CD4-positive, alpha-beta T cell treated with Interleukin-21 for 1 hour (primary cell): ENCODE data around the gene CEMIP.
A peak's percentile ranks its signal among the peaks of the same experiment; 100 is the strongest.
"Not testable (repeated sequence)": the region's sequence is repeated elsewhere in the genome, so short reads cannot be mapped to it uniquely, and the experiment has no call there.

Experiments used
- DNase-seq: peaks from one replicate; pipeline ENCODE4 v3.0.0-alpha.2; 2020

The CEMIP gene

GRCh38 chr15:80957556-80957955 is 178.4 kb downstream of the CEMIP start:
- DNase-seq, result no peak

- no peak for DNase-seq
Observed at GRCh38 chr15:80957976-80958375, 178.8 kb downstream of the CEMIP start.

GRCh38 chr15:80958818-80959495 is 179.8 kb downstream of the CEMIP start:
- no peak for DNase-seq

DNA sequence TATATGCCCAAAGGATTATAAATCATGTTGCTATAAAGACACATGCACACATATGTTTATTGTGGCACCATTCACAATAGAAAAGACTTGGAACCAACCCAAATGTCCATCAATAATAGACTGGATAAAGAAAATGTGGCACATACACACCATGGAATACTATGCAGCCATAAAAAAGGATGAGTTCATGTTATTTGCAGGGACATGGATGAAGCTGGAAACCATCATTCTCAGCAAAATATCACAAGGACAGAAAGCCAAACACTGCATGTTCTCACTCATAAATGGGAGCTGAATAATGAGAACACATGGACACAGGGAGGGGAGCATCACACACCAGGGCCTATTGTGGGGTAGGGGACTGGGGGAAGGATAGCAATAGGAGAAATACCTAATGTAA is 186.3 kb downstream of the CEMIP start:
- DNase-seq, result not testable (repeated sequence)

GRCh38 chr15:80966431-80967197 is 187.4 kb downstream of the CEMIP start:
- DNase-seq, result no peak

GRCh38 chr15:80967451-80967850 is 188.3 kb downstream of the CEMIP start:
- no peak for DNase-seq

- no peak for DNase-seq
Observed at GRCh38 chr15:80967991-80968510, 188.9 kb downstream of the CEMIP start.

GRCh38 chr15:80969316-80969715 is 190.1 kb downstream of the CEMIP start:
- DNase-seq, result no peak

DNA sequence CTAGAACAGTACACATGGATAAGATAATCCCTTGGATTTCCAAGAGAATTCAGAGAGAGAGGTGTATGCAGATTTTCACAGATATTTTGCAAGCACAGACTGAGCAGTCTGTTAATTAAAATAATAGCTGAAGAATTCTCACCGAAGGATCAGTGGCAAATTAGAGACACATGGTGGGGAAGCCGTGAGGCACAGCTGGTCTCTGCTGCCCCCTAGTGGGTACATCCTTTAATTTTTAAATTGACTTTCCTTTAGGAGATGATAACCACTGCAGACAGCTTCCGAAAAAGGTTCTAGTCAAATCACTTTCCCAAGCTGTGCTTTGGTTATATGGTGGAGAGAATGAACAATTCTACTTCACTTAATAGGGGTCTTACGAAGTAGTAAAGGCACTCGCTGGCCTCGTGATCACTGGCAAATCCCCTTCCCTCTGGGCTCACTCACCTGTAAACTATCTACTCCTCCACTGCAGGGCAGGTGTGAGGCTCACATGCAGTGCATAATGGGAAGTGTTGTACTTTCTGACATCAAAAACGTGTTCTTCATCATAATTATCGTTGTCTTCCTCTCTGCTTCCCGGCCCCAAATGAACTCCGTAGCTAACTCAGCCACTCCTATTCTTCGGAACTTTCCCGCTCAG is 191.0 kb downstream of the CEMIP start:
- DNase-seq, result peak; percentile 70

GRCh38 chr15:80970658-80971057 is 191.5 kb downstream of the CEMIP start:
- DNase-seq, result no peak

GRCh38 chr15:80971143-80971542 is 192.0 kb downstream of the CEMIP start:
- DNase-seq, result no peak

DNA sequence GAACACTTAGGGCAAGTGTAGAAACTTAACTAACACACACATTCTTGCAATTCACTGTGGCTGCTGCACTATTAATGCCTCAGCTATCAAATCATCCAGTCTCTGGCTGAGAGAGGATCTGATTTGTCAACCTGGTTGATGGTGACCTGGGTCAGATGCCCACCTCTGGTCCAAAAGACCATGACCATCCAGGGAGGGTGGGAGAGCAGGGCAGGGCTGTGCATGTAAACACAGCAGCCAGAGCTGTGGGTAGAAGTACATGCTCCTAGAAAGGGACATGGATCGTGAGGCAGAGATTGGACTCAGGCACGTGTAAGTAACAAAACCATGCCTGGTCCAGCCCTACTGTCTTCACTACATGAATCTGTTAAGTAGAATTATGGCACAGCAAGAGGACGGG is 193.1 kb downstream of the CEMIP start:
- no peak for DNase-seq

- DNase-seq, result no peak
Observed at GRCh38 chr15:80974914-80975313, 195.7 kb downstream of the CEMIP start.

GRCh38 chr15:80976851-80977250 is 197.7 kb downstream of the CEMIP start:
- no peak for DNase-seq

DNA sequence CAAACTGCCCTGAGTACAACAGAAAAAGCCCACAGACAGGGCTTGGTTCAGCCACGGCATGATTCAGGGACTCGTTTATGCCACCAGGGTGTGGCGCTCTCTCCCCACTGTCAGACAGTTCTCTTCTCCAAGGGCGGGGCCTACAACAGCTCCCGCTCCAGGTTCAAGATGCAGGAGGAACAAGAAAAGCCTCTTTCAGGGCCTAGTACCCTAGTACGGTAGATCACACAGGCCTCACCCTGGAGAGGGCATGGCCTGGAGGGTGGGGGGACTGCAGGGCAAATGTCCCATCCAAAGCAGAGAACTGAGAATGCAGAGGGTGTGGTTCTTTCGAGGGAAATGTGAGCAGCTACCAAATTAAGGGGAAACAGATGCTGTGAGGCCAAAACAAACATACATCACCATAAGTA is 198.5 kb downstream of the CEMIP start:
- peak; percentile 47 for DNase-seq

DNA sequence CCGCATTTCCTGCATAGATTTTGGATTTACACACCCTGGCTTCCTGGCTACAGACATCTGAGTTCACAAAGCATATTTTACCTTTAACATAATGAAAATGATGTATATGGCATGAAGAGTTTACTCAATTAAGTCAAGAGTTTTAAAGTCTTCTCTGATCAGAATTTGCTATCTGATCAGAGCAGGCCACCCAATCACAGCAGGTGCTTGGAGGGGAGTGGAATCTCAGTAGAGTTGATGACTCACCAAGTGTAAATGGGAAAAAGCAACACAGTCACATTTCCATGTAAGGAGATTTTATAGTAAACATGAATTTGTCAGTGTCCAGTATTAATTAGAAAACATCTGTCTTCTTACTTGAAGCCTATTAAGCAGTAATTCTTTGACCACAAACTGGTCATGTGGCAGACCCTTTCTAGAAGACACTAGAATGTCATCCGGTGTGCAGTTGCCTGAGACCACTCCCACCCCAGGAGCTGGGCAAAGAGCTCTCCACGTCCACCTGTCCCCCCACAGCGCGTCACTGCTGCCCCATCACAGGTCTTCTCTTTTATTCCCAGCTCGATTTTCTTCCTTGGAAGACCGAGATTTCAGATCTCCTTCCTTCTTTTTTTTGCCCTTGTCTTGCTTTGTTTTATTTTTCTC is 199.6 kb downstream of the CEMIP start:
- DNase-seq, result no peak

GRCh38 chr15:80979538-80980200 is 200.5 kb downstream of the CEMIP start:
- no peak for DNase-seq

DNA sequence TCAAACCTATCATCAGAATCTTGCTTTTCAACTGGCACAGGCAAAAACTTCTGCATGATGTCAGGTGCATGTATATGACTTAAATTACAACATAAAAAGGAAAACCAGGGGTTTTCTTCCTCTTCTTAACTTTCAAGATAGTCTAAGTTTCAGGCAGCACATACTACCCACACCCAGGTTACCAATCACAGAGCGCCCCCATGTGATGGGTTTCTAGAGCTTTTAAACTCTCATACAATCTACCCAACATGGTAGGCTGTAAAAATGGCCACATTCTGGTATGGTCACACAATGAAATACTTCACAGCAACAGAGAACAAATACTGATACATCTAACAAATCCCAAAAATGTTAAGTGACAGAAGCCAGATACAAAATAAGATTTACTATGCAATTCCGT is 203.0 kb downstream of the CEMIP start:
- no peak for DNase-seq

DNA sequence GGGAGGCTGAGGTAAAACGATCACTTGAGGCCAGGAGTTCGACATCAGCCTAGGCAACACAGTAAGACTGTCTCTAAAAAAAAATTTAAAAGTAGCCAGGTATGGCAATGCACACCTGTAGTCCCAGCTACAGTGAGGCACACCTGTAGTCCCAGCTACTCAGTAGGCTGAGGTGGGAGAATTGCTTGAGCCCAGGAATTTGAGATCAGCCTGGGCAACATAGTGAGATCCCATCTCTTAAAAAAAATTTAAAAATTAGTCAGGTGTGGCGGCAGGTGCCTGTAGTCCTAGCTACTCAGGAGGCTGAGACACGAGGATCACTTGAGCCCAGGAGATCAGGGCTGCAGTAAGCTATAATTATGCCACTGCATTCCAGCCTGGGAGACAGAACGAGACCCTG is 203.7 kb downstream of the CEMIP start:
- DNase-seq, result no peak

DNA sequence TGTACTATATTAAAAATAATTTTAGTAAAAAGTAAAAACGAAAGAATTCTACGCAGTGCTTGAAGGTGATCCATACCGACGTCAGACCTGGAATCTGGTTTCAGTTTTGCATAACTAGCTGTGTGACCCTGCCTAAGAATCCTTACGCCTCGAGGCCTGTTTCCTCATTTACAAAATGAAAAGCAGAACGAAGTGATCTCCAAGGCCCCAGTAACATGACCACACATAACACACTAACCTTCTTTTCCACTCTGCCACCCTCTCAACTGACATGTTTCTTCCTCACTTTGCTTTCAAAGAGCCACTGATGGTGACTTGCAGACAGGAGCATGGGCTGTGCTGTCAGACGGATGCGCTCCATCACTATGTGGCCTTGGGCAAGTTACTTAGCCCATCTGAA is 205.7 kb downstream of the CEMIP start:
- peak; percentile 27 for DNase-seq

- DNase-seq, result no peak
Observed at GRCh38 chr15:80985981-80986380, 206.8 kb downstream of the CEMIP start.

GRCh38 chr15:80986487-80986886 is 207.3 kb downstream of the CEMIP start:
- no peak for DNase-seq
